SK-N-SH treated with all-trans-retinoic acid at 6 μM for 48 hours (cell line): Measurements from ENCODE around the gene B4GALNT3.

Source experiments
- ARNTL ChIP-seq: fragments of 450-650 bp; formaldehyde crosslinking; IDR thresholded peaks from 2 replicates; pipeline ENCODE4 v1.5.0; 2020; ENCODE audit warnings: low read depth, mild to moderate bottlenecking, moderate library complexity, borderline replicate concordance
- CREB5 ChIP-seq: fragments of 250-450 bp; sonication (Bioruptor Pico); IDR thresholded peaks from 2 replicates; pipeline ENCODE4 v1.5.1; 2020; ENCODE audit warnings: low read depth, mild to moderate bottlenecking, moderate library complexity
- PATZ1 ChIP-seq: fragments of 250-450 bp; sonication (Bioruptor Pico); IDR thresholded peaks from 2 replicates; pipeline ENCODE4 v1.8.0; 2020; ENCODE audit warnings: mild to moderate bottlenecking, moderate library complexity, borderline replicate concordance
- RARB ChIP-seq: fragments of 250-450 bp; sonication (Bioruptor Pico); IDR thresholded peaks from 2 replicates; pipeline ENCODE4 v1.8.0; 2021; ENCODE audit warnings: mild to moderate bottlenecking, moderate library complexity
- TCF4 ChIP-seq: fragments of 250-450 bp; sonication (Bioruptor Pico); IDR thresholded peaks from 2 replicates; pipeline ENCODE4 v1.8.0; 2021; ENCODE audit warnings: mild to moderate bottlenecking, moderate library complexity, borderline replicate concordance
- ZFP3 ChIP-seq: fragments of 250-450 bp; sonication (Bioruptor Pico); IDR thresholded peaks from 2 replicates; pipeline ENCODE4 v1.5.0; 2020; ENCODE audit warnings: mild to moderate bottlenecking, moderate library complexity
- ZNF70 ChIP-seq: fragments of 450-650 bp; formaldehyde crosslinking; IDR thresholded peaks from 2 replicates; pipeline ENCODE4 v1.5.0; 2020; ENCODE audit warnings: mild to moderate bottlenecking, moderate library complexity

GRCh38 chr12:527729-528128 lies 68.0 kb downstream of the B4GALNT3 start:
- TF ChIP-seq ZNF70 (CRISPR knock-in tag), result no peak
- TF ChIP-seq PATZ1 (CRISPR knock-in tag), result no peak
- no peak for TF ChIP-seq ZFP3 (CRISPR knock-in tag)
- TF ChIP-seq RARB (CRISPR knock-in tag), result no peak
- no peak for TF ChIP-seq ARNTL
- TF ChIP-seq CREB5, result no peak
- no peak for TF ChIP-seq TCF4 (CRISPR knock-in tag)
